Measurements from ENCODE around the gene HOXC4.

HOXC4 gene

GRCh38 chr12:54026640-54027441, 26.8 kb upstream of the HOXC4 start:
- H3K9ac ChIP-seq = no peak overlapping the region
- no peak overlapping the region for H2AFZ ChIP-seq
- peaks cover 29% of the 10 kb centered on the region for H3K27me3 ChIP-seq (ENCODE audit: control insufficient read depth, insufficient read depth, low read length)
- no peak overlapping the region for H3K4me3 ChIP-seq (ENCODE audit: low read depth, low read length)
- H3K36me3 ChIP-seq (ENCODE audit: control insufficient read depth, insufficient read depth, low read length) = no peaks in the 10 kb centered on the region
- H3K4me1 ChIP-seq = no peaks in the 10 kb centered on the region
- no peak overlapping the region for H3K27ac ChIP-seq
- no peak overlapping the region for H3K4me2 ChIP-seq (ENCODE audit: low read length)
- no peak for TF ChIP-seq CTCF (IDR thresholded peaks at IDR 0.05)
- H3K9me3 ChIP-seq (ENCODE audit: control insufficient read depth, low read length) = no peaks in the 10 kb centered on the region
- H3K79me2 ChIP-seq = no peaks in the 10 kb centered on the region

- no peaks in the 10 kb centered on the region for H3K4me1 ChIP-seq
- H3K9me3 ChIP-seq (ENCODE audit: control insufficient read depth, low read length) = no peaks in the 10 kb centered on the region
- H3K79me2 ChIP-seq = no peaks in the 10 kb centered on the region
- H3K27ac ChIP-seq = no peak overlapping the region
- no peak for TF ChIP-seq CTCF (IDR thresholded peaks at IDR 0.05)
- H2AFZ ChIP-seq = no peak overlapping the region
- H3K9ac ChIP-seq = no peak overlapping the region
- H3K4me2 ChIP-seq (ENCODE audit: low read length) = no peak overlapping the region
- H3K4me3 ChIP-seq (ENCODE audit: low read depth, low read length) = no peak overlapping the region
- no peaks in the 10 kb centered on the region for H3K36me3 ChIP-seq (ENCODE audit: control insufficient read depth, insufficient read depth, low read length)
- peaks cover 35% of the 10 kb centered on the region for H3K27me3 ChIP-seq (ENCODE audit: control insufficient read depth, insufficient read depth, low read length)
Measured at GRCh38 chr12:54027442-54027786, 26.2 kb upstream of the HOXC4 start.

GRCh38 chr12:54028314-54029201, 25.1 kb upstream of the HOXC4 start, which contains the start of gene HOXC6:
HOXC6 (plus strand) TSS chr12:54028440; CDS start chr12:54028522, 82 bp downstream.
- H3K9me3 ChIP-seq (ENCODE audit: control insufficient read depth, low read length) = no peaks in the 10 kb centered on the region
- peaks cover 37% of the 10 kb centered on the region for H3K27me3 ChIP-seq (ENCODE audit: control insufficient read depth, insufficient read depth, low read length)
- no peak within 1 kb of the TSS for H2AFZ ChIP-seq
- no peaks in the 10 kb centered on the region for H3K36me3 ChIP-seq (ENCODE audit: control insufficient read depth, insufficient read depth, low read length)
- H3K27ac ChIP-seq = no peak within 1 kb of the TSS
- TF ChIP-seq CTCF (IDR thresholded peaks at IDR 0.05) = no peak
- no peak within 1 kb of the TSS for H3K9ac ChIP-seq
- H3K79me2 ChIP-seq = no peaks in the 10 kb centered on the region
- no peak within 1 kb of the TSS for H3K4me2 ChIP-seq (ENCODE audit: low read length)
- H3K4me3 ChIP-seq (ENCODE audit: low read depth, low read length) = no peak within 1 kb of the TSS
- H3K4me1 ChIP-seq = no peaks in the 10 kb centered on the region

DNA sequence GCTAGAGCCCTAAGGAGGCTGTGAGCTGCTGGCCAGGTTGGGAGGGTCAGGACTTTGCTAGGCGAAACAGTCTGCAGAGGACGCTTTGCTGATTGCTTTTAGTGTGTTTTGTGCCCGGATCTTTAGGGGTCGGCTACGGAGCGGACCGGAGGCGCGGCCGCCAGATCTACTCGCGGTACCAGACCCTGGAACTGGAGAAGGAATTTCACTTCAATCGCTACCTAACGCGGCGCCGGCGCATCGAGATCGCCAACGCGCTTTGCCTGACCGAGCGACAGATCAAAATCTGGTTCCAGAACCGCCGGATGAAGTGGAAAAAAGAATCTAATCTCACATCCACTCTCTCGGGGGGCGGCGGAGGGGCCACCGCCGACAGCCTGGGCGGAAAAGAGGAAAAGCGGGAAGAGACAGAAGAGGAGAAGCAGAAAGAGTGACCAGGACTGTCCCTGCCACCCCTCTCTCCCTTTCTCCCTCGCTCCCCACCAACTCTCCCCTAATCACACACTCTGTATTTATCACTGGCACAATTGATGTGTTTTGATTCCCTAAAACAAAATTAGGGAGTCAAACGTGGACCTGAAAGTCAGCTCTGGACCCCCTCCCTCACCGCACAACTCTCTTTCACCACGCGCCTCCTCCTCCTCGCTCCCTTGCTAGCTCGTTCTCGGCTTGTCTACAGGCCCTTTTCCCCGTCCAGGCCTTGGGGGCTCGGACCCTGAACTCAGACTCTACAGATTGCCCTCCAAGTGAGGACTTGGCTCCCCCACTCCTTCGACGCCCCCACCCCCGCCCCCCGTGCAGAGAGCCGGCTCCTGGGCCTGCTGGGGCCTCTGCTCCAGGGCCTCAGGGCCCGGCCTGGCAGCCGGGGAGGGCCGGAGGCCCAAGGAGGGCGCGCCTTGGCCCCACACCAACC, 23.9 kb upstream of the HOXC4 start:
- Histone ChIP-seq H3K79me2 (no peaks in the 10 kb centered on the region), H3K9ac (no peak overlapping the region), H3K4me1 (no peaks in the 10 kb centered on the region), H3K27ac (no peak overlapping the region), H3K4me2 (ENCODE audit: low read length) (peak overlapping the region; percentile 48), H3K4me3 (ENCODE audit: low read depth, low read length) (no peak overlapping the region), H3K36me3 (ENCODE audit: control insufficient read depth, insufficient read depth, low read length) (no peaks in the 10 kb centered on the region), H3K9me3 (ENCODE audit: control insufficient read depth, low read length) (no peaks in the 10 kb centered on the region), H2AFZ (no peak overlapping the region), H3K27me3 (ENCODE audit: control insufficient read depth, insufficient read depth, low read length) (peaks cover 31% of the 10 kb centered on the region)
- no peak for TF ChIP-seq CTCF (IDR thresholded peaks at IDR 0.05)

All from parathyroid adenoma (tissue), 2 donors.